GM18502 (cell line): ENCODE results near the gene KIF21B.

Source experiments
- ATAC-seq: cut with Tn5 transposase; IDR thresholded peaks from one replicate; pipeline ENCODE4 v1.9.1; 2021; ENCODE audit warnings: mild to moderate bottlenecking; ENCODE audit not compliant: unreplicated experiment, poor library complexity

Gene KIF21B

DNA sequence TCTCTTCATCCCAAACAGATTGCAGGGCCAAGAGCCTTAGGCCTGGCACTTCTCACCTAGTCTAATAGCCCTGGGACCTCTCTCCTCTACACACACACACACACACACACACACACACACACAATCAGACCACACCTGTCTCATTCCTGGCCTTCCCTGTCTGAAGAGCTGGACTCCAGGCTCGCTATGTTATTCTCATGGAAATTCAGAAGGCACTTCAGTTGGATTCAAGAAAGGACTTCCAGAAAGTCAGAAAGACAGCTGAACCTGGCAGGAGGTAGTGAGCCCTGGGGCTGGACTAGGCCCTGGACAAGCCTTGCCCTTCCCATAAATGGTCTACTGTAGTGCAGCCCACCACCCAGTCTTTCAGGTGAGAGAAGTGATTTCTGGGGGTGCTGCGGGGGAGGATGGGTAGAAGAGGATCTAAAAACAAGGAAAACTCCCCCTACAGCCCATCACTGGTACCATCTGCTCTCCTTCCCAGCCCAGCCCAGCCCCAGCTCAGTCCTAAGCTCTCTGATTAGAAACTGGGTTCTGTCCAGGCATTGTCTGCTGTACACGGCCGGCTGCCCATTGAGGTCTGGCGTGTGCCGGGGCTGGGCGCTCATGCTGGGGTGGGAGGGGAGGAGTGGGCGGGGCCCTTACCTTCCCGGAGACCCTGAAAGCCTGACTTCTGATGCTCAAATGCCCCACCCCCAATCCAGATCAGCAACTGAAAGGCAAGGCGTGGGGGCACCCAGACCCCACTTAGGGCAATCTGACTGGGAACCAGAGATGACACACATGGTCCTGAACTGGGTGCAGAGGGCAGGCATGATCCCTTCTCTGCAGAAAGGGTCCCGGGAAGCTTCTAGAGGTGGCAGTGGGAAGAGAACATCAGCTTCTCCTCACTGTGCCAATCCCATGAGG lies 2.5 kb downstream of the KIF21B start:
- ATAC-seq, result no peak

DNA sequence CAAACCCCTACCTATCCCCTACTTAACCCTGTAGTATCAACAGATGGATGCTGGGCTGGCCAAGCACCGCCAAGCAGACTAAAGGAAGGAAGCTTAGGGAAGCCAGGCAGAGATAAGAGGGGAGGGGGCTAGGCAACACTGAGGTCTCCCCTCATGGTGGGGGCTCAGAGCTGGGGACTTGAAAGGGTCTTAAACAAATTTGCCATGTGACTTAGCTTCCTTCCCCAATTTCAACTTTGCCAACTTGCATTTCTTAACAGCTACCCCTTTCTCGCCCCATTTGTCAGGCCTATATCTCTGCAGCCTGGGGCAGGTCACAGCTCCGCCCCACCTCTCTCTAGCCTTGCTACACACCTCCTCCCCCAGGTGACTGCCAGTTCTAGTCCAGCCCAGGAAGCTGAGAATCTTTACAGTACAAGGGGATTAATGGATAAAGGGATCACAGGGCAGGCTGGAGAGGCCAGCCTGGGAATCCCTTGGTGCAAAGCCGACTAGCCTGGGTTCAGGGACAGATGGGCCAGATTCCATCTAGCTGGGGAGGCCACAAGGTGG lies 3.4 kb downstream of the KIF21B start:
- no peak for ATAC-seq

GRCh38 chr1:201019321-201019977 lies 4.1 kb downstream of the KIF21B start:
- peak; percentile 74 for ATAC-seq

- ATAC-seq, result no peak
These were observed 5.7 kb downstream of the KIF21B start for GRCh38 chr1:201017828-201018163.

DNA sequence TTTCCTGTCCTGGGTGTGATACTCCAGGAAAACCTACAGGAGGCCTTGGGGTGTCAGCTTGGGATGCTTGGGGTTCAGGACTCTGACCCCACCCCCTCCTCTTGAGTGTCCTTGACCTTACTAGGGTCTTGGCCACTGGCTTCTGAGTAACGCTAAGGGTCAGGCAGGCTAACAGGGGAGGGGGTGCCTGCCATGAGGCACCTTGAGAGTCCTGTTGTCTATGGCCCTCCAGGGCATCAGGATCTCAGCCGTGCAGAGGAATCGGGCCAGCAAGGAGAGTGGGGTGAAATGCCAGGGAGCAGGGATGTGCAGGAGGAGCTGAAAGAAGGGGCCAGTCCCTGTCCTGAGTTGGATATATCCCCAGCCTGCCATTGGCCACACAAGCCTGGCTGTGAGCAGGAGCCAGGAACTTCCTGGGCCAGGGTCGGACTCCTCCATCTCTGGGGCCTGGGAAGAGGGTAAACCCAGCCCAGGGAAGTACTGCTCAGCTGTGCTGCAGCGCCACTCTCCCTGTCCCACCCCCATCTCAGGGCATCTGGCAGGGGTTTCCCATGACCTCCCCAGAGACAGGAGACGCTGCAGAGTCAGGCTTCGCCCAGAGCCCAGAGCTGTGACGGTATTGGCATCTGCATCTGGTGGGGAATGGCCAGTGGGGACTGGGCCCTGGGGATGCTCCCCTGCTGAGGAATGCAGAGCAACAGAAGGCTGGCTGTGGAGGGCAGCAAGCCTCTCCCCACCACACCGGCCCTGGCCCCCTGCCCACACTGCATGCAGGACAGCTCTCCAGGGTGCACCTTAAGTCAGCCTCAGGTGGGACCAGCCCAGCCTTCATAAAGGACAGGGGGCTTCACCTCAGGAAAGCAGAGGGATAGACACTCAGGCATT lies 6.3 kb downstream of the KIF21B start:
- peak; percentile 27 for ATAC-seq

GRCh38 chr1:201016211-201016651 lies 7.3 kb downstream of the KIF21B start:
- ATAC-seq, result no peak

GRCh38 chr1:201015551-201016091 lies 7.9 kb downstream of the KIF21B start:
- no peak for ATAC-seq

DNA sequence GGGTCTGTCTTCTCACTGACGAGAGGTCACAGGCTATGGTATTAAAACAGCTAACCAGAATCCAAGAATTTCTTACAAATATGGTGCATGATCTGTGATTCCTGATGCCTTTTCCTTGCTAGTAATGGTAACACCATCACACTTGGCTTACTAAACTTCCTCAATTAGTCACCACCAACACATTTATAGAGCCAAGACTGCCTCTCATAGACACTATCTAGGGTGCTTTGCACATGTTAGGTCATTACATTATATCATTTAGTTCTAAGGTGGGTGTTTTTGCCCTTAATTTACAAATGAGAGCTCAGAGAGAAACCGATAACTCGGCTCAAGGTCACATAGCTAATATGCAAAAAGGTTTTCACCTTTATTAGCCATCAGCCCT lies 8.7 kb downstream of the KIF21B start:
- ATAC-seq, result no peak

DNA sequence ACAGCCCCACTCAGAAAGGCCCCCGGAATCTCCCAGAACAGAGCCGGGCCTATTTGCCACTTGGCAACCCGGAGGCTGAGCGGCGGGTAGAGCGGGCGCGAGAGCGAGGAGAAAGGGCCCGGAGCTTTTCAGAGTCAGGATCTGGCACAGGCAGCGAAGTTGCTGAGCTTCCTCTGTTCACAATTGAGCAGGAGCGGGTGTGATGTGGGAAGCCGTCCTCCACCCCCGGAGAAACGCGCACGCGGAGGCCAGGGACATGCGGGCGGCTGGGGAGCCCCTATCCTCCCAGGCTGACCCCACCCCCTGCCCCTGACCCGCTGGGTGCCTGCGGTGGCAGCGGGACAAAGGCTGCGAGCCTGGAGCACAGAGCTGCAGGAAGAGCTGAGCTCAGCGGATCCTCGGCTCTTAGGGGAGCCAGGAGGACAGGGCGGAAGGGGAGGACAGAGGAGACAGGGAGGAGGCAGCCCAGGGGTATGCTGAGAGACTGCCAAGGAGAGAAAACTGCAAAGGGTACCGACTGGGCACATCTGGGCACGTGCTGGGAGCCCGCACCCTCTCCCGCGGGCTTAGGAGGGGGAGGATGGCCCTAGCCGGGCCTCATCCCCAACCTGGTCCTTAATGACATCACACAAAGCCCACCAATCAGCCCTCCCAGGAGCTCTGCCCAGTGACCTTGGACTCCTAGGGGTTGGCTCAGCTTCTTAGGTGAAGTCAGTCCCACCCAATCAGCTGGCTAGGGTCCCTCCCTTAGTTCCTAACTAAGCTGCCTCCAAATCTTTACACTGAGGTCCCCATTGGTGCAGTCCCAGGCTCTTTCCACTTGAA lies 9.3 kb downstream of the KIF21B start:
- no peak for ATAC-seq

- no peak for ATAC-seq
These were observed 10.5 kb downstream of the KIF21B start for GRCh38 chr1:201013031-201013485.

DNA sequence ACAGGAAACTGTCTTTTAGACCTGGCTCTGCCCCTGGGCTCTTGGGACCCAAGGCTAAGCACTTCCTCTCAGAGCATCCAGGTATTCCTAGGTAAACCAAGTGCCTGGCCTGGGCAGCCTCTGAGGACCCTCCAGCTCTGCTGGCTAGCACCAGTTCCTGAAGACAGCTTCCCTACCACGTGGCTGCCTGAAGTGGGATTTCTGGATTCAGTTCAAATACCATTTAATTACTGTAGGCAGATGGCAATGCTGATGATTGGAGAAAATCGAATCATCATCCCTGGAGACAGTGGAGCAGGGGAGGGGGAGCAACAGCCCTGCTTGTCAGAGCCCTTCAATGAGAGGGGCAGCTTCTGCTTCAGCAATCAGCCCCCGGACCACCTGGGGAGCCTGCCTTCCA lies 11.9 kb downstream of the KIF21B start:
- no peak for ATAC-seq

GRCh38 chr1:201009962-201010645 lies 13.4 kb downstream of the KIF21B start:
- no peak for ATAC-seq

DNA sequence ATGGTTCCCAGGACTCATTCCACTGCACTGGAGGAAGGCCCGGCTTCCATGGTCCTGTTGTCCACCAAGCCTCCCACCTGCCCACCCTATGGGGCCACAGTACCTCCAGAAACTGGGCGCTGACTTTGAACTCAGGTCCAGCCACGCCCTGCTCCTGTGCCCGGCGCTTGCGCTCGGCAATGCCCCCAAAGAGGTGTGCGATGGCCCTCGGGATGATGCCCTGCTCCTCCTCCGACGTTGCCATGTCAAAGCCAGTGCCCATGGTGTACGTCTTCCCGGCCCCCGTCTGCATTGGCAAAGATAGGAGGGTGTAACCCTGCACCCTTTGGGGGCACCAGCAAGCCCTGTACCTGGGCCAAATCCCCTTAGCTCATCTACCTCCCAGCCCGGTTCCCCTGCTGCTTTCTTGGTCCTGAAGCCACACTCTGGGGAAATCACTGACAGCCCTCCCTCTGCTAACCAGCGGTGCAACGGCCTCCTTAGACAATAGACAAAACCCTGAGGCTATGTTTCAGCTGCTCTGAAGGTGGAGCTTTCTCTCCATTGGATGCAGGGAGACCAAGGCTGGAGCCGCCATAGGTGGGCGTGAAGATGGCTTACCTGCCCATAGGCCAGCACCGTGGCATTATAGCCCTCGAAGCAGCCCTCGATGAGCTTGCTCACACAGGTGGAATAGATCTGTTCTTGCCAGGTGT lies 14.7 kb downstream of the KIF21B start:
- no peak for ATAC-seq

GRCh38 chr1:201007481-201007880 lies 16.0 kb downstream of the KIF21B start:
- no peak for ATAC-seq

GRCh38 chr1:201006450-201006849 lies 17.1 kb downstream of the KIF21B start:
- ATAC-seq, result no peak

GRCh38 chr1:201004732-201005131 lies 18.8 kb downstream of the KIF21B start:
- ATAC-seq, result no peak

DNA sequence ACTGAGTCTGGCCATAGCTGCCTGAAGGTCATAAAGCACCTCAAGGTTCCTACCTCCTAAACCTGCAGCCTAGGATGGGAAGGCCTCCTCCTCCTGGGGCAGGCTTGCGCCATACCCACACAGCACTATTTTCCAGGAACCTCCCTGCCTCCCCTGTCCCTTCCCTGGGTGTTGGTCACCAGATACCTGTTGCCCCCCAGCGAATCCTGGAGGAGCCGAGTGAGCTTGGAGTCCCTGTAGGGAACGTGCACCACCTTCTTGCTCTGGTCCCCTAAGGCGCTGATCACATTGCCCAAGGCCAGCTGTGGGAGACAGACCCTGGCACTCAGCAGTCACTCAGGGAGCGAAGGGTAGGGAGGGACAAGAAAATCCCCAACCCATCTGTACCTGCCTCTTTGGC lies 19.4 kb downstream of the KIF21B start:
- no peak for ATAC-seq

DNA sequence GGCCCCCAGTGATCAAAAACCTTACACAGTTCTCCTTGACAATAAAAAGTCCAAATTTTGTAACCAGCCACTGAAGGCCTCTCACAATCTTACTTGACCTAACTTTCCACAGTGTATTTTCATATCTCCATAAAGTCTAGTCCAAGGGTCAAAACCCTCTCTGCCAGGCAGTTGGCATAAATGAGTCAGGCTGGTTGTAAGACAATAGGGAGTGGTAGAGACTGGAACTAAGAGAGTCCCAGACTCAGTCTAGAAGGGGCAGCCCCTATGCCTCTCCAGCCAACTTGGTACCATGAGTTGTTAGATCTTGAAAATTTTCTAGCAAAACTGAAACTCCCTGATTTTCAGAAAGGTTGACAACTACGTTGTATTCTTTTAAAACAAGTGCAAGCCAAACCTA lies 21.0 kb downstream of the KIF21B start:
- no peak for ATAC-seq
